ENCODE data around the gene COPZ2. TPM values are rescaled to one million over a fixed set of nuclear protein-coding genes. Genes with fewer than 3 reads are reported as not detected.

The COPZ2 gene
- total and polyA plus RNA-seq, 9 of the 15 experiments (the other 6 are each of a cell fraction or from before 2014, with no cell fraction given), result 0.22 to 0.49 TPM; not detected in 7

GRCh38 chr17:48027322-48027981, 10.1 kb downstream of the COPZ2 start (continued):
- TF ChIP-seq ZNF584 (CRISPR knock-in tag; IDR thresholded peaks at IDR 0.05; ENCODE audit: low read depth), result no peak
- no peak for TF ChIP-seq CEBPG (CRISPR knock-in tag; IDR thresholded peaks at IDR 0.05)
- TF ChIP-seq CEBPG (tag; conservative IDR thresholded peaks at IDR 0.05 in 1 of 2, IDR thresholded peaks at IDR 0.05 in 1 of 2), result no peak
- TF ChIP-seq NCOR1 (IDR thresholded peaks at IDR 0.05), result no peak
- TF ChIP-seq ARHGAP35 (IDR thresholded peaks at IDR 0.05; ENCODE audit: partially characterized antibody), result no peak
- TF ChIP-seq HNRNPL (IDR thresholded peaks at IDR 0.05; ENCODE audit: low read depth, low read length), result no peak
- TF ChIP-seq MLLT1 (IDR thresholded peaks at IDR 0.05), result no peak

Data from K562 (cell line).